Fibroblast of the conjunctiva (primary cell): ENCODE results near the gene NXPH1.

ENCODE experiments used
- DNase-seq: peaks from one replicate; pipeline ENCODE4 v3.0.0-alpha.2; 2010; ENCODE audit warnings: low read depth

Gene NXPH1

GRCh38 chr7:8507566-8507965 lies 74.2 kb downstream of the NXPH1 start:
- no peak for DNase-seq

DNA sequence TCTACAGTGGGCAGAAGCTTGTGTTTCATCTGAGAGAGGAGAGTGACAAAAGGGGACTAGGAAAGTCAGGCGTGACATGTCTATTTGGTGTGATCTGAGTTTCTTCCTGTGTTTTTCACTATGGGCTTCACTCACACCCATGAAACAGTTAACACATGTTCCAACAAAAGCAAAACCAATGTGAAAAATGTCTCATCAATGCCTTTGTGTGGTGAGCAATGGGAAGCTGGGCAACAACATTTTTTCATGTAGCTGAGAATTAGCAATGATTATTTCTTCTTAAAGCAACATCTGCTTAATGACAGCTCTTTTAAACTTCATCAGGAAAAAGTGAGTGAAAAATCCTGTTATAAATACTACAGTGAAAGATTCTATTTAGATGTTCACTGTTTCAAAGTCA lies 76.2 kb downstream of the NXPH1 start:
- no peak for DNase-seq

GRCh38 chr7:8511855-8512254 lies 78.4 kb downstream of the NXPH1 start:
- no peak for DNase-seq

- no peak for DNase-seq
These were observed 81.5 kb downstream of the NXPH1 start for GRCh38 chr7:8514781-8515519.

DNA sequence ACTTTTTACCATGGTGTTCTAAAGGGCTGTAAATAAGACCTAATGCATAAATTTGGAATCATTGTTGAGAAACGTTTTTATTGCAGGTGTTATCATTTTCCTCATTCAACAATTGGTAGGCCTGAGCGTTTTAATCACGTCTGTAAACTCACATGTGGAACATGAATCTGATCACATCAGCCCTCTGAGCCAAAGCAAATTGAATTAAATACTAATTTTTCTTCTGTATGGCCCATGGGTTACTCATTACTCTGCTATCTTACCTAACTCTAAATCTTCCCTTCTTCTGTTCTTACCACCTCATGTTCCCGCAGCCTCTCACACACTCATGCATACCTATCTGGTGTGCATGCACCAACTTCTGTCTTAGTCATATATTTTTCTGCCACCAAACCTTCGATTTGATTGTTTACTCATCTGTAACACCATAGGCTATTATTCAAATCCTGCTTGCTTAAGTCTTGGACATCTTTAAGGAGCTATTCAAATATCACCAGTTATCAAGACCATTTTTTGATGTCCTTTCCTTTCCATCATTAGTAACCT lies 82.3 kb downstream of the NXPH1 start:
- no peak for DNase-seq

DNA sequence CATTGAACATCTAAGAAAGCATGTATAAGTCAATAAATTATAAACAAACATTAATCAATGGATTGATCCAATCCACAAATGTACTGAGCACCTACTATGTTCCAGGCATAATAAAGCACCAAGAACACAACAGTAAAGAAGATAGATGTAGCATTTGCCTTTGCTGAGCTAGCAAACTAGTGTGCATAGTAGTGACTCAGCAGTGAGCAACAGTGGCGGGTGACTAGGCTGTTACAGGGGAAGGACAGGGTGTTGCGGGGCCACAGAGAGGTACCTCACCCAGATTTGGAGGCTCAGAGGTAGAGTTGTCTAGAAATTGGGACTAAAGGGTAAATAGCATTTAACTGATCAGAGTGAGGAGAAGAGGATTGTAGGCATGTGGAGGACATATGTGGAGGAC lies 83.6 kb downstream of the NXPH1 start:
- no peak for DNase-seq

DNA sequence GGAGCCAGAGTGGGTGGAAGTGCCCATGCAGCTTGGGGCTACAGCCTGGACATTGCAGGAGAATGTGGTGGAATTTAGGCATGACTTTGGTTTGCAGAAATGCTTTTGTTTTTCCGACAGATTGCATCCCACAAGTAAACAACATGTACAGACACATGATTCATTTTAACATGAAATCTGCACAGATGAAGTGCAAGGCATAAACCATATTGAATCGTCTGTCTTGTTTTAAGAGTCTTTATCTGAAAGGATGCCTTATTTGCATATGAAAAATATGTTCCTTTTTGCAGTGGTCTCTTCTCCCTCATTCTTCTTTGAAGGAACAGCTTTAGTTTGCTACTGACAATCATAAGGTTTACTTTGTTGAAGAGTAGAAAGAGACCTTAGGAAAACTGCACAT lies 94.9 kb downstream of the NXPH1 start:
- no peak for DNase-seq

DNA sequence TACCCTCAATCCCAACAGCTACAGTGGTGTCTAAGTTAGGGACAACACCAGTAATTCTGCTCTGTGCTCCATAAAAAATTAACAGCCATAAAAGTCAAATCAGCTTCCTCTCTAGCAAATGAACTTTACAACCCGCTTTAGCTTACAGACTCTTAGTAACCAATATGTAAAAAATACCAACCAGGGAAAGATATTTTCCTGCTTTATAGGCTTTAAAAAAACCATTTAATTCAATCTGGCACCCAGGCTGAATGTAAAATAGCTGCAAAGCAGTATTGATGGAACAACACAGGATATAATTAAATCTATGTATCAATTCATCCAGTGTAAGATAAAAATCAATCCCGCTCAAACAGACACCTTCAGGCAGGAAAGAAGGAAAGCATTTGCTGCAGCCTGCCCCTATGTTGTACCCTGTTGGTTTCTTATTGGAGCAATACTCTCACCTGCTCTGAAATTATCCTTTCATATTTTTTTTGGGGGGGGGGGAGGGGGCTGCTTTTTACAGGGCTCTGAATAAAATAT lies 98.6 kb downstream of the NXPH1 start:
- no peak for DNase-seq

GRCh38 chr7:8536431-8536830 lies 103.0 kb downstream of the NXPH1 start:
- no peak for DNase-seq

GRCh38 chr7:8549046-8549445 lies 115.6 kb downstream of the NXPH1 start:
- no peak for DNase-seq

GRCh38 chr7:8560501-8560900 lies 127.1 kb downstream of the NXPH1 start:
- no peak for DNase-seq

DNA sequence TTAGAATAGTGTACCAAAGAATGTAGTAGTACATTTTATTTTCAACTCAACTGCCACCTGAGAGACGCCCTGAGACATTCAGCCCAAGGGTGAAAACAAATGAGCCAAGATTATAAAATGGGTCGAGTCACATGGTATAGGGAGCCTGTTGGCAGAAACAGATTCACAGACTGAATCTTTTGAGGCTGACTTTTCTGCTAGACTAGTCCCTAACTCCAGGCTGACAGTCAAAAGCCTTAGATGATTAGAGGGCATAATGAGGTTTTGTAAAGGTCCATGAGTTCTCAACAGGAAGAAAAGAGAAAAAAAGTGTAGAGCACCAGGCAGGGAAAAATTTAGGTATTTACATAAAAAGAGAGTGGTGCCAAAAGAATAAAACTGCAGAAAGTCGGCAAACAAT lies 128.0 kb downstream of the NXPH1 start:
- DNase-seq, result no peak

DNA sequence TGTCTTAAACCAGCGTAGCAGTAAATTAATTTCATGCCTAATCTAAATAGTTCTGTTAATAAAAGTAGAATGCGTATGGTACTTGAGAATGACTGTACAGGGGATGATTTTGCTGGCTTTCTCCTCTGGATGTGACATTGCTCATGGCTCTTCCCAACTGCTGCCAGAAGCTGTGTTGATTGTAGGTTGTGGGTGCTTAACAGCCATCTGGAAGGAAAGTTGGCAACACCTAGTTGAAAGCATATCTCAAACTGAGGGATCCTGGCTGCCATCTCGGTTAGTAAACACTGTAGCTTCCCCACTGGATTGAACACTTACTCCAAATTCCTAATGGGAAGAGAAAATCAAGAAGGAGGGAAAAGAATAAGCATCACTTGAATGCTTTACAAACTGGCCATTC lies 130.9 kb downstream of the NXPH1 start:
- DNase-seq, result no peak

DNA sequence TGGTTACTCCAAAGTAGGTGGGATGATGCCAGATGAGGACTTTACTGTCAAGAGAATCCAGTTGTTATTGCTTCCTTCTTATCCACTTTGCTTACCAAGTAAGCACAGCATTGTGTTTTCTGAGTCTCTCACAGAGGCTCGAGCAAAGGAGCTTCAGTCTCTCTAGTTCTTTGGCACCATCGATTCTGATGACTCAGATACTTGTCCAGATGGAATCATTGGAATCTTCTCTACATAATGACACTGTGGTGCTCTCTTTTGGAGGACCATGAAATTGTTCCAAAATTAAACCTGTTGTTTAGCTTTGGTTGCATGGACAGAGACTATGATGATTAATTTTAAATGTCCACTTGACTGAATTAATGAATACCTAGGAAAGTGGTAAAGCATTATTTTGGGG lies 132.6 kb downstream of the NXPH1 start:
- DNase-seq, result no peak

DNA sequence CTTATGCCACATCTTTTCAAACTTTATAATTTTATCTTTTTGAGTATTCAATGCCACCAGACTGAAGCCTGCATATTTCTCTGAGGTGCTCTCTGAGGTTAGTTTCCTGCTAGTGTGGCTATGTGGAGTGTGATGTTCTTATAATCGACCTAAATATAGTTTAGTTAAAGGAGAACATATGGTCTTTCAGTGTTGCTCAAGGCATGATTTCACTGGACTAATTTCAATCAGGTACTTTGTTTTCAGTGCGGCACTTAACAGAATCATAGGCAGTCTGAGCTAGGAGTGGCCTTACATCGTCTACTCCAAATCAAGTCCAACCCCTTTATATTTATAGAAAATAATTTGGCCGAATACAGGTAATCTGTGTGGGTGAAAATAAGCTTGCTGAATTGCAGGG lies 134.2 kb downstream of the NXPH1 start:
- DNase-seq, result no peak

DNA sequence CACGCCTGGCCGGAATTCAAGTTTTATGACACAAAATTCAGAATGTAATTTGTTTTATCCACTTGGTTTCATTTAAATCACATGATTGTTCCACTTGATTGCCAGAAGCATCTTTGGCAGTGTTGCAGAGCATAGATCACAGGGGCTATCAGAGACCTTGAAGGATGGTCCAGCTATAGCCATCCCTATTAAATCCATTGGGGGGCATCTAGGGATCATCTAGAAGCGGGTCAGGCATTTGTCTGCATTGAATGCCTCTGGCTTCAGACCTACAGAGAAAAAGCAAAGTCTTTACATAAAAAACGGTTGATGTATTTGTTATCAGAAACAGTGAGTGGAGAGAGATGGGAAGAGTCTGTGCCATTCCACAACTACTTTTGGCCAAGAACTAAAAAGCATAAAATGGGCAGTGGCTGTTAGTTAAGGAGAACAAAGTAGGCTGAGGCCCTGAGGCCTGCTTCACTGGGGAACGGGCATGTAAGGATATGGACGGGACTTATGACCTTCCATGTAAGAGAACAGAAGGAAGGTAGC lies 146.3 kb downstream of the NXPH1 start:
- DNase-seq, result no peak

DNA sequence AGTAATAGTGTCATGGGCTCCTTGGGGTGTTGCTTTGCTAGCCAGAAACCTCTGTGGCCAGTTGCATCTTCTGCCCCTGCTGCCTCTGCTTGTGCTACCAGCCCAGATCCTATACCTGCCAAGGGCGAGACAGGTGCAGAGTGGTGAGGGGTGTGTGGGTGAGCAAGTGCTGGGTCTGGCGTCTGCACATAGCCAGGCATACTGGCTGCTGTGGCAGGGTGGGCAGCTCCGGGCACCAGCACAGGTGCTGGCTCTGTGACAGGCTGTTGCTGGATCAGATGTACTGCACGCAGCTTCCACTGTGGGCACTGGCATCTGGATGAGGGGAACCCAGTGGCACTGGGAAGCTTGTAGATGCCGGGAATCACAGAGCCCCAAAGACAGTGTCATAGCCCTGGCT lies 148.4 kb downstream of the NXPH1 start:
- DNase-seq, result no peak

DNA sequence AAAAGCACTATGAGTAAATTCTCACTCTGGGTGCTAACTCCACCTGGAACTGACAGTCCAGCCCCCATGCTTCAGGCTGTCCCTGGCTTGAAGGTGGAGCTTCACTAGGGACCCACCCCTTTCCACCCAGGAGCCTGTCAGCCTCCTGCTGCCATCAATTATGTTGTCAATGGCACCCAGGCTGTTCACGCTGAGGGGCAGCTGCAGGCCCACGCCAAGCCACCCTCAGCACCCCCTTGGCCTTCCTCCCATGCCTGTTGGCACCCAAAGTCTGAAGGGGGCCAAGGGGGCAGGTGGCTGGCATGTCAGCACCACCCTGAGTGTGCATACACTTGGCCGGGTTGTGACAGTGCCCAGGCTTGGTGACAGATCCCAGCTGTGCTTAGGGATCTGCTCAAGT lies 149.3 kb downstream of the NXPH1 start:
- no peak for DNase-seq

DNA sequence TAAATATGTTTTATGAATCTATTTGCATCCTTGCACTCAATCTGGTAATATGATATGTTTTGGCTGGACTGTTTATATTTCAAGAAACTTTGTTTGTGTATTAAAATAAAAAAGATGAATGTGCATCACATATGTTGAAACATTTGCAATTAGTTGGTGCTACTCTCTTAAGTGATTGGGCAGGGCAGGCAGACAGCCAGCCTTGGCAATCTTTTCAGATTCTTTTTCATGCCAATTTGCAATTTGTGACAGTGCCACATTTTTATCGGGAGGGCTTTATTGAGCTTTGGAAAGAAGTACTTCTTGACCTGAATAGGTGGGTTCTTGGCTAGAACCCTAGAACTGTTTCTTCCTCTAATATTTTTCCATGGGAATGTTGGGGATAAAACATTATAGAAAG lies 152.2 kb downstream of the NXPH1 start:
- DNase-seq, result no peak

DNA sequence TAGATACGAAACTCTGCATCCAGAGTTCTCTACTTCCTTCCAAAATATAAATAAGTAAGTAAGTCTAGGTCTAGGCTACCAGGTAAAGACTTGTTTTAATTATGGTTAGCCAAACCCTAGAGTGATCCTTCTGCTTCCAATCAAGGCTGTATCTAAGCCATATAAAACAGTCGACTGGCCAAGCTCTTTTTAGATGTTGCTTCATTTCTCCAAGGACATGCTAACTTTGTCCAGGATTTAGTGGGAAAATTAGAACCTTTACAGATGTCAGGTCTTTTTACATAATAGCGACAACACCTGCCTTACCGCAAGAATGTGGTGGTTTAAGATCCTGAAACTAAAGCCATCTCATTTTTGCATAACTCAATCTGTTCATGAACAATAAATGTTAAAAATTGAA lies 156.8 kb downstream of the NXPH1 start:
- no peak for DNase-seq

- DNase-seq, result no peak
These were observed 157.4 kb downstream of the NXPH1 start for GRCh38 chr7:8590791-8591190.

GRCh38 chr7:8591289-8591688 lies 157.9 kb downstream of the NXPH1 start:
- DNase-seq, result no peak

DNA sequence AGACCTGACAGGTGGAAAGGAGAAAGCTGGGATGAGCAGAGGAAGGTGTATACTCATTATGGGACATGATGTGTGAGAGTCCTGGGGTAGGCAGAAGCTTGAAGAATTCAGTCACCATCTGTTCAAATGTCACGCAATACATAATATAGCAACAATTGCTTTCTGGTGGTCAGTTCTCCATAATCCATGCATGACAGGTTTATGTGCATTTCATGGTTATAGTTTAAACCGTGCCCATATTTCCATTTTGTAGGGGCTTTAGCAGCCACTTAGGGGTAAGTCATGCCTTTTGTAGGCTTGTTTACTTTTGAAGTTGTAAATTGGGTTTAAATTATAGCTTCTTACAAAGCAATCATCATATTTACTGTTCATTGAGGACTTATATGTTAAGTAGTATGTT lies 158.8 kb downstream of the NXPH1 start:
- DNase-seq, result no peak

- no peak for DNase-seq
These were observed 160.7 kb downstream of the NXPH1 start for GRCh38 chr7:8594115-8594514.
